Testis (tissue), 2 donors: Measurements from ENCODE around the gene DACT3.

Source experiments
- CTCF ChIP-seq, 3 experiments: fragments of 450-650 bp in 2 of 3; fragments of 200-600 bp in 1 of 3; sonication (generic) in 1 of 3; IDR thresholded peaks; one replicate each; pipeline ENCODE4 v1.5.1; 2016 to 2019; ENCODE audit warnings: antibody characterized with exemption in 3 of 3, mild to moderate bottlenecking in 2 of 3, moderate library complexity in 1 of 3
- POLR2A ChIP-seq: fragments of 450-650 bp; IDR thresholded peaks from one replicate; pipeline ENCODE4 v1.6.1; 2017; ENCODE audit warnings: antibody characterized with exemption, mild to moderate bottlenecking, moderate library complexity

- TF ChIP-seq CTCF (IDR thresholded peaks at IDR 0.05) (no peak), POLR2A (no peak)
Measured at GRCh38 chr19:46650445-46650844, 10.5 kb downstream of the DACT3 start.
